PC-9 (cell line): ENCODE results near the gene CLCA4. TPM values are rescaled to one million over a fixed set of nuclear protein-coding genes. Genes with fewer than 3 reads are reported as not detected.
A peak's percentile ranks its signal among the peaks of the same experiment; 100 is the strongest.
"Not testable (repeated sequence)": the region's sequence is repeated elsewhere in the genome, so short reads cannot be mapped to it uniquely, and the experiment has no call there.

Experiments used
- BruUV-seq: library from RNA; stranded (reverse); fragments of 400-500 nt; replicated peaks from 2 replicates; lab custom pipeline; 2021; lab: Mats Ljungman, UMichigan
- CTCF ChIA-PET: fragments of 300-600 bp; sonication (Branson Sonifier 250); formaldehyde crosslinking; loops from one replicate; lab custom pipeline; 2022; ENCODE audit warnings: antibody characterized with exemption; lab: Charles Lee
- POLR2A ChIA-PET: fragments of 300-600 bp; sonication (Branson Sonifier 250); formaldehyde crosslinking; loops from one replicate; lab custom pipeline; 2022; ENCODE audit warnings: antibody characterized with exemption; ENCODE audit not compliant: unreplicated experiment; lab: Charles Lee
- DNase-seq, 2 experiments: peaks; one replicate each; pipeline versions ENCODE4 v3.0.0 to v3.0.0-alpha.2; 2015 to 2022; ENCODE audit warnings: mixed read lengths in 1 of 2
- H2AFZ ChIP-seq: fragments of 200-600 bp; sonication (generic); 2 replicates; pipeline ENCODE4 v1.8.1; 2017; ENCODE audit warnings: antibody characterized with exemption
- H3F3A ChIP-seq: fragments of 200-600 bp; sonication (generic); 2 replicates; pipeline ENCODE4 v1.8.1; 2017; ENCODE audit warnings: antibody characterized with exemption, mild to moderate bottlenecking, low read depth; ENCODE audit not compliant: insufficient read depth
- H3K27ac ChIP-seq: fragments of 200-600 bp; sonication (generic); 2 replicates; pipeline ENCODE4 v1.6.1; 2016; ENCODE audit warnings: mixed run types
- H3K27me3 ChIP-seq: fragments of 200-600 bp; sonication (generic); 2 replicates; pipeline ENCODE4 v1.6.1; 2016; ENCODE audit warnings: low read depth, mixed run types; ENCODE audit not compliant: insufficient read depth
- H3K36me3 ChIP-seq: fragments of 200-600 bp; sonication (generic); 2 replicates; pipeline ENCODE4 v1.6.1; 2016; ENCODE audit warnings: low read depth, mixed run types
- H3K4me1 ChIP-seq: fragments of 200-600 bp; sonication (generic); replicated peaks from 2 replicates; pipeline ENCODE4 v1.6.1; 2016; ENCODE audit warnings: mixed run types; ENCODE audit not compliant: insufficient read depth
- H3K4me2 ChIP-seq: fragments of 200-600 bp; sonication (generic); 2 replicates; pipeline ENCODE4 v1.6.1; 2017; ENCODE audit warnings: mixed run types
- H3K4me3 ChIP-seq: fragments of 200-600 bp; sonication (generic); 2 replicates; pipeline ENCODE4 v1.6.1; 2016; ENCODE audit warnings: mixed run types
- H3K79me2 ChIP-seq: fragments of 200-600 bp; sonication (generic); 2 replicates; pipeline ENCODE4 v1.6.1; 2017; ENCODE audit warnings: low read depth, mixed run types
- H3K9me2 ChIP-seq: fragments of 200-600 bp; sonication (generic); 2 replicates; pipeline ENCODE4 v1.8.1; 2017; ENCODE audit warnings: mild to moderate bottlenecking; ENCODE audit not compliant: insufficient read depth
- H3K9me3 ChIP-seq: fragments of 200-600 bp; sonication (generic); 2 replicates; pipeline ENCODE4 v1.8.1; 2016; ENCODE audit warnings: low read depth; ENCODE audit not compliant: insufficient read depth
- H4K20me1 ChIP-seq: fragments of 200-600 bp; sonication (generic); 2 replicates; pipeline ENCODE4 v1.8.1; 2017; ENCODE audit not compliant: insufficient read depth
- EZH2 ChIP-seq: fragments of 200-600 bp; sonication (generic); IDR thresholded peaks from 2 replicates; pipeline ENCODE4 v1.8.0; 2017; ENCODE audit warnings: antibody characterized with exemption, low read depth
- intact Hi-C: fragments of 100-400 bp; cut with micrococcal nuclease; formaldehyde crosslinking; loops from one replicate; pipeline ENCODE4 v1.10.0; 2022; ENCODE audit not compliant: unreplicated experiment
- total RNA-seq: library from RNA; stranded (reverse); gene quantifications from 2 replicates; pipeline ENCODE4 v1.2.3, GENCODE V29; 2021
- TF ChIP-seq, protein P1 (sequence below): fragments of 200-600 bp; sonication (generic); conservative IDR thresholded peaks from 2 replicates; pipeline ENCODE4 v1.6.1; 2017; ENCODE audit warnings: mixed run types, antibody characterized with exemption, mild to moderate bottlenecking, moderate library complexity

CLCA4 gene
- total RNA-seq, 1 experiment from 2014 or later, result not detected

DNA sequence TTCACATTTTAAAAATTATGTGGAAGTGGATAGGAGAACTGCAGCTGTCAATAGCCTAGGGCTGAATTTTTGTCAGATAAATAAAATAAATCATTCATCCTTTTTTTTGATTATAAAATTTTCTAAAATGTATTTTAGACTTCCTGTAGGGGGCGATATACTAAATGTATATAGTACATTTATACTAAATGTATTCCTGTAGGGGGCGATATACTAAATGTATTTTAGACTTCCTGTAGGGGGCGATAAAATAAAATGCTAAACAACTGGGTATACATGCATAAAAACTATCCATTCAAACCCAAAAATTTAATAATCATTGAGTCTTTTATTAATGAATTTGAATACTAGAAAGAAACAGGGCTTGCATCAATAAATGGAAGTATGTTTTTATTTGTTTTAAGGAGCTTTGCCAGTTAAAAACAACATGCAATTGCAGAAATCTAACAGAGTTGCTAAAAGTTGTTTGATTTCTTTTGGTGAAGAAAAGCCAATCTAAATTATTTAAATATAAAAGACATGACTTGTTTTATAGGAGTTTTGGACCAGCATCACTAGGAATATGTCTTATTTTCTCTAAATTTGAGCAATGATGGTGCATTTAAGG is 46.8 kb upstream of the CLCA4 start:
- H3K27me3 ChIP-seq, result no peaks in the 10 kb centered on the region
- intact Hi-C loops, result loop anchor here (10.0 kb wide), 2 partner anchors 205 to 585 kb away; partner anchors contain the start of gene SH3GLB1
- ChIA-PET CTCF (interaction anchor here (0.6 kb wide), 1 partner anchor 1536 kb away, joined by 5 read pairs; no protein-coding TSS in a partner anchor), POLR2A (no interaction called here)
- H4K20me1 ChIP-seq, result no peaks in the 10 kb centered on the region
- H3K9me3 ChIP-seq, result no peaks in the 10 kb centered on the region
- H3K9me2 ChIP-seq, result no peaks in the 10 kb centered on the region
- no peak overlapping the region for H2AFZ ChIP-seq
- H3K4me1 ChIP-seq, result peaks cover 7% of the 10 kb centered on the region
- no TSS peak for BruUV-seq
- TF ChIP-seq, protein P1, sequence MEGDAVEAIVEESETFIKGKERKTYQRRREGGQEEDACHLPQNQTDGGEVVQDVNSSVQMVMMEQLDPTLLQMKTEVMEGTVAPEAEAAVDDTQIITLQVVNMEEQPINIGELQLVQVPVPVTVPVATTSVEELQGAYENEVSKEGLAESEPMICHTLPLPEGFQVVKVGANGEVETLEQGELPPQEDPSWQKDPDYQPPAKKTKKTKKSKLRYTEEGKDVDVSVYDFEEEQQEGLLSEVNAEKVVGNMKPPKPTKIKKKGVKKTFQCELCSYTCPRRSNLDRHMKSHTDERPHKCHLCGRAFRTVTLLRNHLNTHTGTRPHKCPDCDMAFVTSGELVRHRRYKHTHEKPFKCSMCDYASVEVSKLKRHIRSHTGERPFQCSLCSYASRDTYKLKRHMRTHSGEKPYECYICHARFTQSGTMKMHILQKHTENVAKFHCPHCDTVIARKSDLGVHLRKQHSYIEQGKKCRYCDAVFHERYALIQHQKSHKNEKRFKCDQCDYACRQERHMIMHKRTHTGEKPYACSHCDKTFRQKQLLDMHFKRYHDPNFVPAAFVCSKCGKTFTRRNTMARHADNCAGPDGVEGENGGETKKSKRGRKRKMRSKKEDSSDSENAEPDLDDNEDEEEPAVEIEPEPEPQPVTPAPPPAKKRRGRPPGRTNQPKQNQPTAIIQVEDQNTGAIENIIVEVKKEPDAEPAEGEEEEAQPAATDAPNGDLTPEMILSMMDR, result peak; percentile 100
- TF ChIP-seq EZH2, result no peak
- H3K4me2 ChIP-seq, result no peak overlapping the region
- no peak overlapping the region for H3K4me3 ChIP-seq
- no peak overlapping the region for H3K27ac ChIP-seq
- H3K36me3 ChIP-seq, result no peaks in the 10 kb centered on the region
- no peaks in the 10 kb centered on the region for H3K79me2 ChIP-seq
- H3F3A ChIP-seq, result peaks cover 2% of the 10 kb centered on the region; the same call in 1 of the 2 replicates
- peak in 1 of 2 experiments; percentile 47 for DNase-seq

DNA sequence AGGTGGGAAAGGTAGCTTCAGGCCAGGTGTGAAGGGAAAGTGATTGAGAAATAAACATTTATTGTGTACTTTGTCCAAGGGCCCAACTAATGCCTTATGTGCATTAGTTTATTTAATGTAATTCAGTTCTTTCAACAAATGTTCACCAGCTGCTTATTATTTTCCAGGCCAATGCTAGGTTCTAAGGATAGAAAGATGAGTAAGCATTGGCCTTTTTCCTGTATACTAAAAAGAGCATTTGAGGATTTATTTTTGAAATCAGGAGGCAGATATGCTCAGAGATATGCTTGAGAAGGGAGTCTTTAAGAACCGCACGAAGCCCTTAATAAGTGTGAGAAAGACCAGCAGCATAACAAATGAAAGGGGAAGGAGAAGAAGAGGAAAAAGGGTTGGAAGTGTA is 46.2 kb upstream of the CLCA4 start:
- Histone ChIP-seq H4K20me1 (no peaks in the 10 kb centered on the region), H3K4me3 (no peak overlapping the region), H3K27ac (no peak overlapping the region), H3K4me1 (peaks cover 9% of the 10 kb centered on the region), H3K4me2 (no peak overlapping the region), H3K36me3 (no peaks in the 10 kb centered on the region), H3K79me2 (no peaks in the 10 kb centered on the region), H3K9me3 (no peaks in the 10 kb centered on the region), H3F3A (peaks cover 3% of the 10 kb centered on the region; the same call in 1 of the 2 replicates), H3K9me2 (no peaks in the 10 kb centered on the region), H3K27me3 (no peaks in the 10 kb centered on the region), H2AFZ (no peak overlapping the region)
- intact Hi-C loops, result loop anchor here (10.0 kb wide), 2 partner anchors 204 to 584 kb away; partner anchors contain the start of gene SH3GLB1
- no TSS peak for BruUV-seq
- CTCF ChIA-PET, result interaction anchor here (0.6 kb wide), 1 partner anchor 1535 kb away, joined by 5 read pairs; no protein-coding TSS in a partner anchor
- DNase-seq, result no peak
- TF ChIP-seq, protein P1, result no peak
- no peak for TF ChIP-seq EZH2
- POLR2A ChIA-PET, result interaction anchor here (0.5 kb wide), 1 partner anchor 142 kb away, joined by 3 read pairs; no protein-coding TSS in a partner anchor

DNA sequence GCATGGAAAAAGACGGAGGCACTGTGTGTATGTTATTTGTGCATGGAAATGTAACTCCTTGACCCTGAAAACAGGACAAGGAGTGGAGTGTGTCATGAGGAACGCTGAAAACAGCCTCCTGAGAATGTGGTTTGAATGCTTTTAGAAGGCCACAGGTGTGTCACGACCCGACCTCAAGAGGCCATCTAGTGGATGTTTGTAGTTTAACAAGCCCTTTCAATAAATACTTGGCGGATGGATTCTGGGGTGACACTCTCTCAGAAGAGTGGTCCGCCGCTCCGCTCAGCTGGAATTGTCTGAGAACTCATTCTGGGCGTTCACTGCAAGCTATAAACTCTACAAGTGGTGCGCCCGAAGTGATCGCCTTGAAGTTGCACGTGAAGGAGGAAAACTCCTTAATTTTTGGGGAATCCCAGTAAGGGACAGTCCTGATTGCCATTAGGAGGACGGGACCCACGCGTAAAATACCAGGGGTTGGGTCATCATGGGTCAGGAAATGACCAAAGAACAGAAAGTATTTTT is 44.7 kb upstream of the CLCA4 start:
- intact Hi-C loops, result loop anchor here (1.0 to 10.0 kb wide), 6 partner anchors 28 to 583 kb away; partner anchors contain the start of gene SH3GLB1
- POLR2A ChIA-PET, H3K4me1 ChIP-seq, H3K27me3 ChIP-seq, H3K27ac ChIP-seq, H3K79me2 ChIP-seq, H3K9me3 ChIP-seq, H3K9me2 ChIP-seq, H3K36me3 ChIP-seq, H4K20me1 ChIP-seq, BruUV-seq, H3F3A ChIP-seq: not testable (repeated sequence)
- Histone ChIP-seq H3K4me2 (peak overlapping the region; percentile 73), H2AFZ (peak overlapping the region; percentile 78), H3K4me3 (peak overlapping the region; percentile 45; the same call in 1 of the 2 replicates)
- CTCF ChIA-PET, result interaction anchor here (0.6 to 1.2 kb wide), 3 partner anchors 28 to 215 kb away, joined by 3 to 4 read pairs (median 4); no protein-coding TSS in a partner anchor
- TF ChIP-seq, protein P1, result peak; percentile 70
- peak; percentile 39 to 57 for DNase-seq
